ENCODE results near the gene PTGES3.
A peak's percentile ranks its signal among the peaks of the same experiment; 100 is the strongest.

PTGES3 gene

DNA sequence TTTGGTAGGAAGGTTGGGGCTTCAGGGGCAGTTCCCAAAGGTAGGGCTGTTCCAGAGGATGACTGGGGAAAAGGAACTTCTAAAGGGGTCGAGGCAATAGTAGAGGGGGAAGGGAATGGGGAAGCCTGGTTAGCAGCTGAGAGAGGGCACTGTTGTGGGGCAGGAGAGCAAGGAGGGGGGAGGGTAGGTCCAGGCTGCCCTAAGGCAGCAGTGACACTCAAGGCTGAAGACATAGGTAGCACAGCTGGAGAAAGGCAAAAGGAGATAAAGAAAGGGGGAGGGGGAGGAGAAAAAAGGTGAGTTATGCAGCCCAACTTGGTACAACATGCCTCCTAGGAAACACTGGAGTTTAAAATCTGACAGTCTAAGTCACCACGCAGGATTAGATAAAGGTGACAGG is 33.1 kb upstream of the PTGES3 start:
- no peak overlapping the region for H3K4me3 ChIP-seq (ENCODE audit: low read depth, low read length)
- peak overlapping the region; percentile 25; the same call in 1 of the 2 replicates for H3K27ac ChIP-seq (ENCODE audit: extremely low read depth, low read depth, low read length)
- peaks cover 10% of the 10 kb centered on the region; the same call in 1 of the 2 replicates for H3K4me1 ChIP-seq (ENCODE audit: control insufficient read depth, insufficient read depth, low read length)
- TF ChIP-seq ZNF274 (IDR thresholded peaks at IDR 0.05; ENCODE audit: low read length) (no peak), ZNF274 (tag by site-specific recombination; IDR thresholded peaks at IDR 0.05; ENCODE audit: borderline replicate concordance) (no peak), YY1 (tag by site-specific recombination; IDR thresholded peaks at IDR 0.05) (no peak), SCRT2 (tag by site-specific recombination; IDR thresholded peaks at IDR 0.05) (no peak), ZNF324 (tag by site-specific recombination; IDR thresholded peaks at IDR 0.05) (no peak), ZNF302 (tag by site-specific recombination; IDR thresholded peaks at IDR 0.05; ENCODE audit: low read depth) (no peak), ZNF37A (tag by site-specific recombination; IDR thresholded peaks at IDR 0.05) (no peak), SP7 (tag by site-specific recombination; IDR thresholded peaks at IDR 0.05) (no peak), ZNF138 (tag by site-specific recombination; IDR thresholded peaks at IDR 0.05; ENCODE audit: borderline replicate concordance) (0 out of 2 replicates have a peak, but pooled peaks have one; percentile 10), ZIC2 (tag by site-specific recombination; IDR thresholded peaks at IDR 0.05) (peak; percentile 22; the same call in 1 of the 2 replicates), ZNF701 (tag by site-specific recombination; IDR thresholded peaks at IDR 0.05) (no peak)
- TF ChIP-seq, protein P1, sequence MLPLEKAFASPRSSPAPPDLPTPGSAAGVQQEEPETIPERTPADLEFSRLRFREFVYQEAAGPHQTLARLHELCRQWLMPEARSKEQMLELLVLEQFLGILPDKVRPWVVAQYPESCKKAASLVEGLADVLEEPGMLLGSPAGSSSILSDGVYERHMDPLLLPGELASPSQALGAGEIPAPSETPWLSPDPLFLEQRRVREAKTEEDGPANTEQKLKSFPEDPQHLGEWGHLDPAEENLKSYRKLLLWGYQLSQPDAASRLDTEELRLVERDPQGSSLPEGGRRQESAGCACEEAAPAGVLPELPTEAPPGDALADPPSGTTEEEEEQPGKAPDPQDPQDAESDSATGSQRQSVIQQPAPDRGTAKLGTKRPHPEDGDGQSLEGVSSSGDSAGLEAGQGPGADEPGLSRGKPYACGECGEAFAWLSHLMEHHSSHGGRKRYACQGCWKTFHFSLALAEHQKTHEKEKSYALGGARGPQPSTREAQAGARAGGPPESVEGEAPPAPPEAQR (tag by site-specific recombination; IDR thresholded peaks at IDR 0.05) = no peak
- TF ChIP-seq, protein P2, sequence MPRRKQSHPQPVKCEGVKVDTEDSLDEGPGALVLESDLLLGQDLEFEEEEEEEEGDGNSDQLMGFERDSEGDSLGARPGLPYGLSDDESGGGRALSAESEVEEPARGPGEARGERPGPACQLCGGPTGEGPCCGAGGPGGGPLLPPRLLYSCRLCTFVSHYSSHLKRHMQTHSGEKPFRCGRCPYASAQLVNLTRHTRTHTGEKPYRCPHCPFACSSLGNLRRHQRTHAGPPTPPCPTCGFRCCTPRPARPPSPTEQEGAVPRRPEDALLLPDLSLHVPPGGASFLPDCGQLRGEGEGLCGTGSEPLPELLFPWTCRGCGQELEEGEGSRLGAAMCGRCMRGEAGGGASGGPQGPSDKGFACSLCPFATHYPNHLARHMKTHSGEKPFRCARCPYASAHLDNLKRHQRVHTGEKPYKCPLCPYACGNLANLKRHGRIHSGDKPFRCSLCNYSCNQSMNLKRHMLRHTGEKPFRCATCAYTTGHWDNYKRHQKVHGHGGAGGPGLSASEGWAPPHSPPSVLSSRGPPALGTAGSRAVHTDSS (tag by site-specific recombination; IDR thresholded peaks at IDR 0.05) = no peak
- TF ChIP-seq, protein P3, sequence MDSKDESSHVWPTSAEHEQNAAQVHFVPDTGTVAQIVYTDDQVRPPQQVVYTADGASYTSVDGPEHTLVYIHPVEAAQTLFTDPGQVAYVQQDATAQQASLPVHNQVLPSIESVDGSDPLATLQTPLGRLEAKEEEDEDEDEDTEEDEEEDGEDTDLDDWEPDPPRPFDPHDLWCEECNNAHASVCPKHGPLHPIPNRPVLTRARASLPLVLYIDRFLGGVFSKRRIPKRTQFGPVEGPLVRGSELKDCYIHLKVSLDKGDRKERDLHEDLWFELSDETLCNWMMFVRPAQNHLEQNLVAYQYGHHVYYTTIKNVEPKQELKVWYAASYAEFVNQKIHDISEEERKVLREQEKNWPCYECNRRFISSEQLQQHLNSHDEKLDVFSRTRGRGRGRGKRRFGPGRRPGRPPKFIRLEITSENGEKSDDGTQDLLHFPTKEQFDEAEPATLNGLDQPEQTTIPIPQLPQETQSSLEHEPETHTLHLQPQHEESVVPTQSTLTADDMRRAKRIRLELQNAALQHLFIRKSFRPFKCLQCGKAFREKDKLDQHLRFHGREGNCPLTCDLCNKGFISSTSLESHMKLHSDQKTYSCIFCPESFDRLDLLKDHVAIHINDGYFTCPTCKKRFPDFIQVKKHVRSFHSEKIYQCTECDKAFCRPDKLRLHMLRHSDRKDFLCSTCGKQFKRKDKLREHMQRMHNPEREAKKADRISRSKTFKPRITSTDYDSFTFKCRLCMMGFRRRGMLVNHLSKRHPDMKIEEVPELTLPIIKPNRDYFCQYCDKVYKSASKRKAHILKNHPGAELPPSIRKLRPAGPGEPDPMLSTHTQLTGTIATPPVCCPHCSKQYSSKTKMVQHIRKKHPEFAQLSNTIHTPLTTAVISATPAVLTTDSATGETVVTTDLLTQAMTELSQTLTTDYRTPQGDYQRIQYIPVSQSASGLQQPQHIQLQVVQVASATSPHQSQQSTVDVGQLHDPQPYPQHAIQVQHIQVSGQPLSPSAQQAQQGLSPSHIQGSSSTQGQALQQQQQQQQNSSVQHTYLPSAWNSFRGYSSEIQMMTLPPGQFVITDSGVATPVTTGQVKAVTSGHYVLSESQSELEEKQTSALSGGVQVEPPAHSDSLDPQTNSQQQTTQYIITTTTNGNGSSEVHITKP (tag by site-specific recombination; IDR thresholded peaks at IDR 0.05) = peak; percentile 34; the same call in 1 of the 2 replicates
- TF ChIP-seq, protein P4, sequence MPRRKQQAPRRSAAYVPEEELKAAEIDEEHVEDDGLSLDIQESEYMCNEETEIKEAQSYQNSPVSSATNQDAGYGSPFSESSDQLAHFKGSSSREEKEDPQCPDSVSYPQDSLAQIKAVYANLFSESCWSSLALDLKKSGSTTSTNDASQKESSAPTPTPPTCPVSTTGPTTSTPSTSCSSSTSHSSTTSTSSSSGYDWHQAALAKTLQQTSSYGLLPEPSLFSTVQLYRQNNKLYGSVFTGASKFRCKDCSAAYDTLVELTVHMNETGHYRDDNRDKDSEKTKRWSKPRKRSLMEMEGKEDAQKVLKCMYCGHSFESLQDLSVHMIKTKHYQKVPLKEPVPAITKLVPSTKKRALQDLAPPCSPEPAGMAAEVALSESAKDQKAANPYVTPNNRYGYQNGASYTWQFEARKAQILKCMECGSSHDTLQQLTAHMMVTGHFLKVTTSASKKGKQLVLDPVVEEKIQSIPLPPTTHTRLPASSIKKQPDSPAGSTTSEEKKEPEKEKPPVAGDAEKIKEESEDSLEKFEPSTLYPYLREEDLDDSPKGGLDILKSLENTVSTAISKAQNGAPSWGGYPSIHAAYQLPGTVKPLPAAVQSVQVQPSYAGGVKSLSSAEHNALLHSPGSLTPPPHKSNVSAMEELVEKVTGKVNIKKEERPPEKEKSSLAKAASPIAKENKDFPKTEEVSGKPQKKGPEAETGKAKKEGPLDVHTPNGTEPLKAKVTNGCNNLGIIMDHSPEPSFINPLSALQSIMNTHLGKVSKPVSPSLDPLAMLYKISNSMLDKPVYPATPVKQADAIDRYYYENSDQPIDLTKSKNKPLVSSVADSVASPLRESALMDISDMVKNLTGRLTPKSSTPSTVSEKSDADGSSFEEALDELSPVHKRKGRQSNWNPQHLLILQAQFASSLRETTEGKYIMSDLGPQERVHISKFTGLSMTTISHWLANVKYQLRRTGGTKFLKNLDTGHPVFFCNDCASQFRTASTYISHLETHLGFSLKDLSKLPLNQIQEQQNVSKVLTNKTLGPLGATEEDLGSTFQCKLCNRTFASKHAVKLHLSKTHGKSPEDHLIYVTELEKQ (tag by site-specific recombination; IDR thresholded peaks at IDR 0.05; ENCODE audit: borderline replicate concordance) = no peak
- TF ChIP-seq, protein P5, sequence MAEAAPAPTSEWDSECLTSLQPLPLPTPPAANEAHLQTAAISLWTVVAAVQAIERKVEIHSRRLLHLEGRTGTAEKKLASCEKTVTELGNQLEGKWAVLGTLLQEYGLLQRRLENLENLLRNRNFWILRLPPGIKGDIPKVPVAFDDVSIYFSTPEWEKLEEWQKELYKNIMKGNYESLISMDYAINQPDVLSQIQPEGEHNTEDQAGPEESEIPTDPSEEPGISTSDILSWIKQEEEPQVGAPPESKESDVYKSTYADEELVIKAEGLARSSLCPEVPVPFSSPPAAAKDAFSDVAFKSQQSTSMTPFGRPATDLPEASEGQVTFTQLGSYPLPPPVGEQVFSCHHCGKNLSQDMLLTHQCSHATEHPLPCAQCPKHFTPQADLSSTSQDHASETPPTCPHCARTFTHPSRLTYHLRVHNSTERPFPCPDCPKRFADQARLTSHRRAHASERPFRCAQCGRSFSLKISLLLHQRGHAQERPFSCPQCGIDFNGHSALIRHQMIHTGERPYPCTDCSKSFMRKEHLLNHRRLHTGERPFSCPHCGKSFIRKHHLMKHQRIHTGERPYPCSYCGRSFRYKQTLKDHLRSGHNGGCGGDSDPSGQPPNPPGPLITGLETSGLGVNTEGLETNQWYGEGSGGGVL (tag by site-specific recombination; IDR thresholded peaks at IDR 0.05) = peak; percentile 37
- TF ChIP-seq, protein P6, sequence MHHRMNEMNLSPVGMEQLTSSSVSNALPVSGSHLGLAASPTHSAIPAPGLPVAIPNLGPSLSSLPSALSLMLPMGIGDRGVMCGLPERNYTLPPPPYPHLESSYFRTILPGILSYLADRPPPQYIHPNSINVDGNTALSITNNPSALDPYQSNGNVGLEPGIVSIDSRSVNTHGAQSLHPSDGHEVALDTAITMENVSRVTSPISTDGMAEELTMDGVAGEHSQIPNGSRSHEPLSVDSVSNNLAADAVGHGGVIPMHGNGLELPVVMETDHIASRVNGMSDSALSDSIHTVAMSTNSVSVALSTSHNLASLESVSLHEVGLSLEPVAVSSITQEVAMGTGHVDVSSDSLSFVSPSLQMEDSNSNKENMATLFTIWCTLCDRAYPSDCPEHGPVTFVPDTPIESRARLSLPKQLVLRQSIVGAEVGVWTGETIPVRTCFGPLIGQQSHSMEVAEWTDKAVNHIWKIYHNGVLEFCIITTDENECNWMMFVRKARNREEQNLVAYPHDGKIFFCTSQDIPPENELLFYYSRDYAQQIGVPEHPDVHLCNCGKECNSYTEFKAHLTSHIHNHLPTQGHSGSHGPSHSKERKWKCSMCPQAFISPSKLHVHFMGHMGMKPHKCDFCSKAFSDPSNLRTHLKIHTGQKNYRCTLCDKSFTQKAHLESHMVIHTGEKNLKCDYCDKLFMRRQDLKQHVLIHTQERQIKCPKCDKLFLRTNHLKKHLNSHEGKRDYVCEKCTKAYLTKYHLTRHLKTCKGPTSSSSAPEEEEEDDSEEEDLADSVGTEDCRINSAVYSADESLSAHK (tag by site-specific recombination; IDR thresholded peaks at IDR 0.05) = no peak
- TF ChIP-seq, protein P7, sequence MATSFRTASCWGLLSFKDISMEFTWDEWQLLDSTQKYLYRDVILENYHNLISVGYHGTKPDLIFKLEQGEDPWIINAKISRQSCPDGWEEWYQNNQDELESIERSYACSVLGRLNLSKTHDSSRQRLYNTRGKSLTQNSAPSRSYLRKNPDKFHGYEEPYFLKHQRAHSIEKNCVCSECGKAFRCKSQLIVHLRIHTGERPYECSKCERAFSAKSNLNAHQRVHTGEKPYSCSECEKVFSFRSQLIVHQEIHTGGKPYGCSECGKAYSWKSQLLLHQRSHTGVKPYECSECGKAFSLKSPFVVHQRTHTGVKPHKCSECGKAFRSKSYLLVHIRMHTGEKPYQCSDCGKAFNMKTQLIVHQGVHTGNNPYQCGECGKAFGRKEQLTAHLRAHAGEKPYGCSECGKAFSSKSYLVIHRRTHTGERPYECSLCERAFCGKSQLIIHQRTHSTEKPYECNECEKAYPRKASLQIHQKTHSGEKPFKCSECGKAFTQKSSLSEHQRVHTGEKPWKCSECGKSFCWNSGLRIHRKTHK (tag by site-specific recombination; IDR thresholded peaks at IDR 0.05) = no peak

More for the DNA sequence above, 33.1 kb upstream of the PTGES3 start:
- POLR2A ChIA-PET = interaction anchor here (1.0 to 7.1 kb wide), 4 partner anchors 10 to 84 kb away, joined by 3 to 53 read pairs (median 4); partner anchors contain the start of gene PTGES3
- Histone ChIP-seq H3K9me3 (ENCODE audit: control insufficient read depth, insufficient read depth, low read depth, low read length) (no peaks in the 10 kb centered on the region), H3K36me3 (ENCODE audit: control insufficient read depth in 2 of 2, insufficient read depth in 1 of 2, low read length in 2 of 2) (peaks cover 24 to 73% of the 10 kb centered on the region in 2 experiments; a peak in 2 of 3 replicates)
- CTCF ChIA-PET = interaction anchor here (1.9 kb wide), 1 partner anchor 85 kb away, joined by 8 read pairs; no protein-coding TSS in a partner anchor
